GM10266 (cell line): ENCODE results near the gene MBTPS1.
A peak's percentile ranks its signal among the peaks of the same experiment; 100 is the strongest.

ENCODE experiments used
- DNase-seq: peaks from one replicate; pipeline ENCODE4 v3.0.0; 2012; ENCODE audit errors: extremely low spot score
- TF ChIP-seq, protein P1 (sequence below): IDR thresholded peaks from 2 replicates; pipeline ENCODE4 v1.5.1; 2012; ENCODE audit warnings: mild to moderate bottlenecking, low read depth; ENCODE audit not compliant: control insufficient read depth, insufficient read depth; ENCODE audit errors: missing control alignments

Gene MBTPS1

DNA sequence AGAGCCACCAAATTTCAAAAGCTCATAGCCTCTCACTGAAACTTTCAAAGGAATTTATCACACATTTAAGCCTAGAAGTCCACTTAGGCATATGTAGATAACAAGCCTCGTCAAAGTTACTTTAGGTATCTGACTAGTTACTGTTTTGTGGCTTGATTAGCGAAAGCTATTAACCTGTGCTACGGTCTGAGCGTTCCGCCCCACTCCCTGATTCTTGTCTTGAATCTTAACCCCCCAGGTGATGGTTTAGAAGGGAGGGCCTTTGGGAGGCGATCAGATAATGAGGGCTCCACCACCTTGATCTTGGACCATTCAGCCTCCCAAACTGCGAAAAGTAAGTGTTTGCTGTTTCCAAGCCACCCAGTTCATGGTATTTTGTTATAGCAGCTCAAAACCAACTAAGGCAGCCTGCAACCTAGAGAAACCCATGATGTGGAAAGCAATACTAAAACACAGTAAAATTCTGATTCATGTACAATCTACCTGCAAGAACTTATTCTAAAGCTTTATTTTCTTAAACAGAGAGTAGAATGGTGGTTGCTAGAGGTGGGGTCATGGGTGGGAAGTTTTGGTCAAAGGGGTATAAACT lies 21.1 kb upstream of the MBTPS1 start:
- TF ChIP-seq, protein P1, sequence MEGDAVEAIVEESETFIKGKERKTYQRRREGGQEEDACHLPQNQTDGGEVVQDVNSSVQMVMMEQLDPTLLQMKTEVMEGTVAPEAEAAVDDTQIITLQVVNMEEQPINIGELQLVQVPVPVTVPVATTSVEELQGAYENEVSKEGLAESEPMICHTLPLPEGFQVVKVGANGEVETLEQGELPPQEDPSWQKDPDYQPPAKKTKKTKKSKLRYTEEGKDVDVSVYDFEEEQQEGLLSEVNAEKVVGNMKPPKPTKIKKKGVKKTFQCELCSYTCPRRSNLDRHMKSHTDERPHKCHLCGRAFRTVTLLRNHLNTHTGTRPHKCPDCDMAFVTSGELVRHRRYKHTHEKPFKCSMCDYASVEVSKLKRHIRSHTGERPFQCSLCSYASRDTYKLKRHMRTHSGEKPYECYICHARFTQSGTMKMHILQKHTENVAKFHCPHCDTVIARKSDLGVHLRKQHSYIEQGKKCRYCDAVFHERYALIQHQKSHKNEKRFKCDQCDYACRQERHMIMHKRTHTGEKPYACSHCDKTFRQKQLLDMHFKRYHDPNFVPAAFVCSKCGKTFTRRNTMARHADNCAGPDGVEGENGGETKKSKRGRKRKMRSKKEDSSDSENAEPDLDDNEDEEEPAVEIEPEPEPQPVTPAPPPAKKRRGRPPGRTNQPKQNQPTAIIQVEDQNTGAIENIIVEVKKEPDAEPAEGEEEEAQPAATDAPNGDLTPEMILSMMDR: no peak
- no peak for DNase-seq

DNA sequence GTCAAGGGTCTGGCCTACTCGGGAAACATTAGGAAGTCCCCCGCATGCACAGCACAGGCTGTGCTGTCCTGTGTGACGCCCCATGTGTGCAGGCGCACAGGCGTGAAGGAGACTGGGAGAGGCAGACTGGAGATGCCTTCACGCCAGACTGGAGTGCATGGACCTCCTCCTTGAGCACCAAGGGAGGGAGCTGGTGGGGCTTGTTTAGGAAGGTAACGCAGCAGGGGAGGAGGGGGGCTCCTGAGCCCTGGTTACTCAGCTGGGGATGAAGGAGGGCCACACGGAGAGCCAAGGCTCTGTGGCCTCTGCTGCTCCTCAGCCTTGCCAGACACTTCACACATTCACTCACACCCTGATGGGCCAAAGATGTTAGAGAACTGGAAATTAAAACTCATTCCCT lies 20.5 kb upstream of the MBTPS1 start:
- TF ChIP-seq, protein P1: no peak
- no peak for DNase-seq

DNA sequence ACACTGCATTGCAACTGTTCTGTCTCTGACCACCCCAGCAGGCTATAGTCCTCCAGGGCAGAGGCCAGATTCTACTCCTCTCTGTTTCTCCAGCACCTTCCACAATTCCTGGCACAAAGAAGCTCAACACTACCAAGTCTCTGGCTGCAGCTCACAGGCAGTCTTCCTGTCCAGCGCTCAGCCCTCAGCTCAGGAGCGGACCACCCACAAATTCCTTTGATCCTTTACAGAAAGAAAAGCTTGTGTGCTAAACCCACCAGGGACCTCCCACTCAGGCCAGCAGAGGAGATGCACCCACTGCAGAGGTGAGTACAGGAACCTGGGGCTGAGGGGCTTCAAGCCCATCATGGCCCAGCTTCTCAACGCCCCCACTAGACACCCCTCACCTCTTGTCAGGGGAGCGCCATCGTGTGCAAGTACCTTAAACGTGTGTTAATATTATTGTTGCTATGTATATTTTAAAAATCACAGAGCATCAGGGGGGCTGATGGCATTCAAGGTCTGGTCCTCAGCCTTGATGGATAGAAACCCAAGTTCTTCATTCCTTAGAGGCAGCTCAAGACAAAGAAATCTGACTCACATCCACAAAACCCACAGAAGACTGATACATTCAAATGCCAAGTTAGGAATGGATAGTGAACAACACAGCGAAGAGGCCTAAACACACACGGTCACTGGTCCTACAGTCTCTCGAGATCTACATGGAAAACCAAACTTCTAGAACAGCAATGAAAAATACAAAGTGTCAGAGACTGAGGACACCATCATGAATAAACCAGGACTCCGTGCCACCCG lies 19.8 kb upstream of the MBTPS1 start:
- DNase-seq: no peak
- TF ChIP-seq, protein P1: no peak

DNA sequence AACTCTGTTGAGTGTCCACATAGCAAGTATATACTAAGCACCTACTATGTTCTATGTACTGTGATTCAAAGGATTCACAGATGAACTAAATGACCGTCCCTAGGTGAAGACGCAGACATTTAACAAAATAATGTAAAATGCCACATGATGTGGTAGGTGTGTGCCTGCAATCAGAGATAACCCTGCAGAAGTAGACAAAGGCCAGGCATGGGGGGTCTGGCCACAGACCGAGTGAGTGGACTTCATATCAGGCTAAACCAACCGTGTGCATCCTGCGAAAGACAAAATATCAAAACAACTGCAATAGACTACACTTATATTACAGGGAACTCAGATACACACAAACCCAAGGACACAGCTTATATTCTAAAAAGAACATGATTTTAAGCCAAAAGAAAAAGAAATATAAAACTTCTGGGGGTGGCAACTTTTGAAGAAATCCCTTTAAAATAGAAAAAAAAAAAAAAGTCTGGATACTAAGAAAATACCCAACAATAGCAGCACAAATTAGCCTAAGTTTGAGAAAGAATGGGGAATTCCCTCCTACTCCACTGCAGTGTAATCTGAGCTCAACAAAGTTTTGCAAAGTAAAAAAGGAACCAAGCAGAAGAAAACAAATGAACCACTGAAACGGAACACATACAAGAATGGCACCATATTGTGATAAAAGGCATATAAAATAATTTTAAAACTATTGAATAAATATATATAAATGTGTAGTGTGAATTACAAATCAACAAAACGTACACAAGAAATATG lies 16.0 kb upstream of the MBTPS1 start:
- DNase-seq: peak; percentile 38
- TF ChIP-seq, protein P1: no peak

DNA sequence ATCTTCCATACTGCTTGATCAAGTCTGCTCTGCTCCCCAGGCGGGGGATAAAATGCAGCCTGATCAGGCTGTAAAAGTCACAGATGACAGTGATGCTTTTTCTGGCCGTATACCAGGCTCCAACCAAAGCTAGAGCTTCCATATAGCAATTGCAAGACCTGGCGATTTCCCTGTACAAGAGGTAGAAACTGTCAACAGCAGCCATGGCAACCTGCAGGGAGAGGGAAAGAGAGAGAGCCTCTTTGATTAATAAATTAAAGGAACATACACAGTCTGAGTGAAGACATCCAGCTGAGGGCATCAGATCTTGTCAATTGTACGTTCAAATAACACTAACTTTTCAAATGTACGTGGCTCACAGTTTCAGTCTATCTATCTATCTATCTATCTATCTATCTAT lies 14.4 kb upstream of the MBTPS1 start:
- TF ChIP-seq, protein P1: no peak
- no peak for DNase-seq

DNA sequence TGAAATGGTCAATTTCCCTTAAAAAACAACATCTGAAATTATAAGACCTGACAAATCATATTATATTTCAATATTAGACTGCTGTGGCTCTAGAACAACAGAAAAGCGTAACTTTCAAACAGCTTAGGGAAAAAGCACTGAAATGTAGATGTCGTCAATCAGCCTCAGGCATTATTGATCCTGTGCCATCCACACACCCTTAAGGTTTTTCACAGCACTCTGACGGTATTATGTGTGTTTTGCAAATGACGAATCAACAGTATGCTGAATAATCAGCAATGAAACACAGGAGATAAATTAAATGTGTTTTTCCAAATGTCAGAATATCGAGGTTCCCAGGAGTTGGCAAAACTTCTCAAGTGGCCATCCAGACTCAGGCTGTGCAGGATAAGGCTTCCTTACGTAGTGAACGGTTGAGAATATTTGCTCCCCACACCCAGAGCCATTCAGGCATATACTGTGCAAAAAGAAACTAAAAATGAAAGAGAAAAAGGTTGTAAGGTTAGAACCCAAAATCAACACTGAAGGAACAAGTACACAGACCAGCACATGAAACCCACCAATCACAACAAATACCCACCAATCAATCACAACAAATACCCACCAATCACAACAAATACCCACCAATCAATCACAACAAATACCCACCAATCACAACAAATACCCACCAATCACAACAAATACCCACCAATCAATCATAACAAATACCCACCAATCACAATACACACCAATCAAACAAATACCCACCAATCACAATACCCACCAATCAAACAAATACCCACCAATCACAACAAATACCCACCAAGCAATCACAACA lies 7.7 kb upstream of the MBTPS1 start:
- DNase-seq: no peak
- TF ChIP-seq, protein P1: no peak
